ENCODE results near the gene LRP1B.

The LRP1B gene

GRCh38 chr2:142076317-142076716, 54.5 kb downstream of the LRP1B start:
- no peak overlapping the region for H3K4me3 ChIP-seq (ENCODE audit: low read depth in 1 of 2, low read length in 2 of 2)
- H3K27ac ChIP-seq (ENCODE audit: low read length): no peak overlapping the region
- TF ChIP-seq CTCF (IDR thresholded peaks at IDR 0.05; ENCODE audit: borderline replicate concordance, extremely low read depth, low read length, poor library complexity, severe bottlenecking): no peak
- no peak for TF ChIP-seq EZH2 (IDR thresholded peaks at IDR 0.05; ENCODE audit: borderline replicate concordance, low read depth, low read length, severe bottlenecking)

GRCh38 chr2:142075826-142076225, 55.0 kb downstream of the LRP1B start:
- Histone ChIP-seq H3K79me2 (ENCODE audit: insufficient read depth, low read length) (no peaks in the 10 kb centered on the region), H3K9me3 (ENCODE audit: insufficient read depth, low read length, severe bottlenecking) (no peaks in the 10 kb centered on the region), H2AFZ (ENCODE audit: low read depth, low read length) (no peak overlapping the region), H3K36me3 (ENCODE audit: insufficient read depth, low read length) (no peaks in the 10 kb centered on the region), H3K4me3 (ENCODE audit: low read depth in 1 of 2, low read length in 2 of 2) (no peak overlapping the region), H3K27ac (ENCODE audit: low read length) (no peak overlapping the region), H3K4me2 (ENCODE audit: insufficient read depth, low read length) (no peak overlapping the region), H3K4me1 (ENCODE audit: insufficient read depth, low read length) (no peaks in the 10 kb centered on the region), H3K9ac (ENCODE audit: low read depth, low read length) (no peak overlapping the region), H4K20me1 (ENCODE audit: insufficient read depth, low read length) (no peaks in the 10 kb centered on the region), H3K27me3 (ENCODE audit: insufficient read depth, low read length, poor library complexity) (no peaks in the 10 kb centered on the region)
- no peak for ATAC-seq (ENCODE audit: insufficient read depth, low read depth)
- no peak for DNase-seq
- TF ChIP-seq CTCF (IDR thresholded peaks at IDR 0.05; ENCODE audit: borderline replicate concordance, extremely low read depth, low read length, poor library complexity, severe bottlenecking) (no peak), EZH2 (IDR thresholded peaks at IDR 0.05; ENCODE audit: borderline replicate concordance, low read depth, low read length, severe bottlenecking) (no peak)

More at GRCh38 chr2:142076317-142076716, 54.5 kb downstream of the LRP1B start:
- DNase-seq: no peak
- no peak overlapping the region for H3K4me2 ChIP-seq (ENCODE audit: insufficient read depth, low read length)
- no peaks in the 10 kb centered on the region for H3K79me2 ChIP-seq (ENCODE audit: insufficient read depth, low read length)
- no peaks in the 10 kb centered on the region for H3K27me3 ChIP-seq (ENCODE audit: insufficient read depth, low read length, poor library complexity)
- no peak overlapping the region for H3K9ac ChIP-seq (ENCODE audit: low read depth, low read length)
- no peaks in the 10 kb centered on the region for H3K9me3 ChIP-seq (ENCODE audit: insufficient read depth, low read length, severe bottlenecking)
- H4K20me1 ChIP-seq (ENCODE audit: insufficient read depth, low read length): no peaks in the 10 kb centered on the region
- H3K4me1 ChIP-seq (ENCODE audit: insufficient read depth, low read length): no peaks in the 10 kb centered on the region
- no peak overlapping the region for H2AFZ ChIP-seq (ENCODE audit: low read depth, low read length)
- no peaks in the 10 kb centered on the region for H3K36me3 ChIP-seq (ENCODE audit: insufficient read depth, low read length)
- ATAC-seq (ENCODE audit: insufficient read depth, low read depth): no peak

DNA sequence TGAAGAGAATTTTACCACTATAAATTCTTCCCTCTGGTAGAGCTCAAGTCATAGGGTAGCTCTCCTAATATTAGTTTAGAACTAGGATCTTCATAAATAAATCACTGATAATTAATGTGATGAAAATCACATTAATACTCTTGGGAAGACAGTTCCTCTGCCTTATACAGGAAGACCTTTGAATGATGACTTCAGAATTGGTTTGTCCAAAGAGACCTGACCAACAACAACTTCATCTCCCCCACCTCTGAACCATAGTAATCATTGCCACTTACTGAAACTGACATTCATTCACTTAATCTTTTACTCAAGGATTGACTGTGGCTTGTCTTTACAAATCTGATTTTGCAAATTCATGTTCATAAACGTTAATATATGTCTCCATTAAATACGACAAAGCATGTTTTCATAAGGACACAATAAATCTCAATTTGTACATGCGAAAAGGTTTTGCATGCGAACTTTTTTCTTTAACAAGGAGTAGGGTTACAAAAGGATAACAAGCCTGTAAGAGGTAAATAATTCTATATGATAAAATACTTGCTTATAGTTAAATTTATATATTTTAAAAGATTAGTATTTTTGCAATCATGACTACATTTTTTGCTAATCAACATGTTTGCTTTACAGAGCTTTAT, 61.4 kb downstream of the LRP1B start:
- H2AFZ ChIP-seq (ENCODE audit: low read depth, low read length): no peak overlapping the region
- H4K20me1 ChIP-seq (ENCODE audit: insufficient read depth, low read length): no peaks in the 10 kb centered on the region
- H3K27ac ChIP-seq (ENCODE audit: low read length): no peak overlapping the region
- H3K4me1 ChIP-seq (ENCODE audit: insufficient read depth, low read length): no peaks in the 10 kb centered on the region
- no peaks in the 10 kb centered on the region for H3K79me2 ChIP-seq (ENCODE audit: insufficient read depth, low read length)
- no peak overlapping the region for H3K4me3 ChIP-seq (ENCODE audit: low read depth in 1 of 2, low read length in 2 of 2)
- H3K9ac ChIP-seq (ENCODE audit: low read depth, low read length): no peak overlapping the region
- ATAC-seq (ENCODE audit: insufficient read depth, low read depth) (no peak), DNase-seq (no peak)
- H3K36me3 ChIP-seq (ENCODE audit: insufficient read depth, low read length): no peaks in the 10 kb centered on the region
- no peaks in the 10 kb centered on the region for H3K27me3 ChIP-seq (ENCODE audit: insufficient read depth, low read length, poor library complexity)
- TF ChIP-seq CTCF (IDR thresholded peaks at IDR 0.05; ENCODE audit: borderline replicate concordance, extremely low read depth, low read length, poor library complexity, severe bottlenecking) (no peak), EZH2 (IDR thresholded peaks at IDR 0.05; ENCODE audit: borderline replicate concordance, low read depth, low read length, severe bottlenecking) (no peak)
- no peaks in the 10 kb centered on the region for H3K9me3 ChIP-seq (ENCODE audit: insufficient read depth, low read length, severe bottlenecking)
- no peak overlapping the region for H3K4me2 ChIP-seq (ENCODE audit: insufficient read depth, low read length)

Data from DND-41 (cell line).